ENCODE measurements around the gene NEK10. TPM values are rescaled to one million over a fixed set of nuclear protein-coding genes. Genes with fewer than 3 reads are reported as not detected.

Gene NEK10
- total and polyA plus RNA-seq, 9 of the 15 experiments (the other 6 are each of a cell fraction or from before 2014, with no cell fraction given) = 0.07 TPM; not detected in 8

DNA sequence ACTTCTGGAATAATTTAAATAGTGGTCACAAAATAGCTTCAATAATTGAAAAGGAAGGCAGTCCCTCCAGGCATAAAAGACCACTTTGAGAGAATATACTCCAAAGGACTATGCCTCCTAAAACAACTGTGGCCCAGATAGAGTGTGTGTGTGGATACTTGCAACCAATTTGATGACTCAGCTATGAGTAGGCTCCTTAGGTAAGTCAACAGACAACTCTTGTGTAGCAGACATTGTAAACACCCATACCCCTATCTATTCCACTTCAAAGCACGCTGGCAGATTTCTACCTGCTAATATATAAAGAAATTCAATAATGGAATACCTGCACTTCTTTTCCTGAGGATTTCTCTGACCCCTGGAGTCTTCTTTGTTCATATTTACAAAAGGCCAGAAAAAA, 254.5 kb downstream of the NEK10 start (continued):
- TF ChIP-seq, protein P1, sequence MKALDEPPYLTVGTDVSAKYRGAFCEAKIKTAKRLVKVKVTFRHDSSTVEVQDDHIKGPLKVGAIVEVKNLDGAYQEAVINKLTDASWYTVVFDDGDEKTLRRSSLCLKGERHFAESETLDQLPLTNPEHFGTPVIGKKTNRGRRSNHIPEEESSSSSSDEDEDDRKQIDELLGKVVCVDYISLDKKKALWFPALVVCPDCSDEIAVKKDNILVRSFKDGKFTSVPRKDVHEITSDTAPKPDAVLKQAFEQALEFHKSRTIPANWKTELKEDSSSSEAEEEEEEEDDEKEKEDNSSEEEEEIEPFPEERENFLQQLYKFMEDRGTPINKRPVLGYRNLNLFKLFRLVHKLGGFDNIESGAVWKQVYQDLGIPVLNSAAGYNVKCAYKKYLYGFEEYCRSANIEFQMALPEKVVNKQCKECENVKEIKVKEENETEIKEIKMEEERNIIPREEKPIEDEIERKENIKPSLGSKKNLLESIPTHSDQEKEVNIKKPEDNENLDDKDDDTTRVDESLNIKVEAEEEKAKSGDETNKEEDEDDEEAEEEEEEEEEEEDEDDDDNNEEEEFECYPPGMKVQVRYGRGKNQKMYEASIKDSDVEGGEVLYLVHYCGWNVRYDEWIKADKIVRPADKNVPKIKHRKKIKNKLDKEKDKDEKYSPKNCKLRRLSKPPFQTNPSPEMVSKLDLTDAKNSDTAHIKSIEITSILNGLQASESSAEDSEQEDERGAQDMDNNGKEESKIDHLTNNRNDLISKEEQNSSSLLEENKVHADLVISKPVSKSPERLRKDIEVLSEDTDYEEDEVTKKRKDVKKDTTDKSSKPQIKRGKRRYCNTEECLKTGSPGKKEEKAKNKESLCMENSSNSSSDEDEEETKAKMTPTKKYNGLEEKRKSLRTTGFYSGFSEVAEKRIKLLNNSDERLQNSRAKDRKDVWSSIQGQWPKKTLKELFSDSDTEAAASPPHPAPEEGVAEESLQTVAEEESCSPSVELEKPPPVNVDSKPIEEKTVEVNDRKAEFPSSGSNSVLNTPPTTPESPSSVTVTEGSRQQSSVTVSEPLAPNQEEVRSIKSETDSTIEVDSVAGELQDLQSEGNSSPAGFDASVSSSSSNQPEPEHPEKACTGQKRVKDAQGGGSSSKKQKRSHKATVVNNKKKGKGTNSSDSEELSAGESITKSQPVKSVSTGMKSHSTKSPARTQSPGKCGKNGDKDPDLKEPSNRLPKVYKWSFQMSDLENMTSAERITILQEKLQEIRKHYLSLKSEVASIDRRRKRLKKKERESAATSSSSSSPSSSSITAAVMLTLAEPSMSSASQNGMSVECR (CRISPR knock-in tag; IDR thresholded peaks at IDR 0.05) = no peak

DNA sequence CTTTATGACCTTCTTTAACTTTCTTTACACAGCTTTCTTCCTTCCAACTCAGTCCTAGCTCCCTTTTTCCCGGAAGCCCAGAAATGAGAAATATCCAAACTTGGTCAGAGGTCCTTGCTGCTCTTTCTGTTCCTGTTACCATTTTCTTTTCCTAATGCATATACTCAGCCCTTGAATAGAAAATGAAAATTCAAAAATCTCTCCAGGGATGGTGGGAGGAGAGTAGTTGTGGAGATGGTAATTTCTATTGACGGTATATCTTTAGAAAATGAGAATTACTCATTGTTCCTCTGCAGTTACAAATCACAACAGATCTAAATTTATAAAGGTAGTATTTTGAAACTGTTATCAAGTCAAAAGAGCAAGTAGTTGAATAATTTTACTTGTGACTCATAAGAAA, 255.1 kb downstream of the NEK10 start:
- Histone ChIP-seq H4K20me1 (replicated peaks; ENCODE audit: control insufficient read depth, insufficient read depth, low read length) (no peaks in the 10 kb centered on the region), H3K9ac (ENCODE audit: insufficient read depth in 1 of 2, low read depth in 2 of 2, low read length in 2 of 2) (no peak overlapping the region), H3K36me3 (ENCODE audit: control insufficient read depth, insufficient read depth, low read length) (no peaks in the 10 kb centered on the region), H2AFZ (ENCODE audit: low read depth, low read length) (no peak overlapping the region), H3K4me2 (ENCODE audit: insufficient read depth, low read length) (no peak overlapping the region), H3K9me1 (ENCODE audit: control insufficient read depth, insufficient read depth, low read length) (no peaks in the 10 kb centered on the region), H3K27ac (ENCODE audit: extremely low read depth, low read depth, low read length) (no peak overlapping the region), H3K4me1 (replicated peaks in 1 of 2; ENCODE audit: control insufficient read depth in 2 of 2, insufficient read depth in 2 of 2, low read length in 2 of 2) (no peaks in the 10 kb centered on the region), H3K4me3 (no peak overlapping the region), H3K27me3 (ENCODE audit: control insufficient read depth in 2 of 2, insufficient read depth in 2 of 2, low read length in 2 of 2) (no peaks in the 10 kb centered on the region), H3K79me2 (ENCODE audit: control insufficient read depth, insufficient read depth, low read length) (no peaks in the 10 kb centered on the region), H3K9me3 (replicated peaks; ENCODE audit: control insufficient read depth, insufficient read depth, low read depth, low read length) (no peaks in the 10 kb centered on the region)
- POLR2A ChIA-PET = no interaction called here
- 0% methylated on average over 1 of the region's 2 CpGs for WGBS (ENCODE audit: insufficient coverage, low coverage, missing lambda C conversion rate)
- in situ Hi-C loops (cut with MboI) = no loop called here
- DNase-seq (ENCODE audit: extremely low read depth in 1 of 4, low spot score in 3 of 4) = no peak
- CTCF ChIA-PET (ENCODE audit: low intra/inter-chr PET ratio) = no interaction called here
- no peak for FAIRE-seq
- ATAC-seq = no peak
- no TSS peak for BruUV-seq (replicated peaks)
- intact Hi-C loops (cut with micrococcal nuclease) = no loop called here
- TF ChIP-seq NONO (IDR thresholded peaks at IDR 0.05; ENCODE audit: low read depth in 2 of 2, low read length in 1 of 2) = no peak
- TF ChIP-seq, protein P2, sequence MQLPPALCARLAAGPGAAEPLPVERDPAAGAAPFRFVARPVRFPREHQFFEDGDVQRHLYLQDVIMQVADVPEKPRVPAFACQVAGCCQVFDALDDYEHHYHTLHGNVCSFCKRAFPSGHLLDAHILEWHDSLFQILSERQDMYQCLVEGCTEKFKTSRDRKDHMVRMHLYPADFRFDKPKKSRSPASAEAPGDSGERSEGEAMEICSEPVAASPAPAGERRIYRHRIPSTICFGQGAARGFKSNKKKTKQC (CRISPR knock-in tag; IDR thresholded peaks at IDR 0.05) = no peak
- no peak for TF ChIP-seq STAT5B (CRISPR knock-in tag; IDR thresholded peaks at IDR 0.05)
- TF ChIP-seq ZKSCAN1 (IDR thresholded peaks at IDR 0.05; ENCODE audit: low read depth, low read length) = no peak
- no peak for TF ChIP-seq SMAD2 (IDR thresholded peaks at IDR 0.05; ENCODE audit: low read depth, low read length)
- no peak for TF ChIP-seq FOXK2 (conservative IDR thresholded peaks at IDR 0.05 in 1 of 2, IDR thresholded peaks at IDR 0.05 in 1 of 2; ENCODE audit: low read depth in 2 of 2)
- TF ChIP-seq, protein P3, sequence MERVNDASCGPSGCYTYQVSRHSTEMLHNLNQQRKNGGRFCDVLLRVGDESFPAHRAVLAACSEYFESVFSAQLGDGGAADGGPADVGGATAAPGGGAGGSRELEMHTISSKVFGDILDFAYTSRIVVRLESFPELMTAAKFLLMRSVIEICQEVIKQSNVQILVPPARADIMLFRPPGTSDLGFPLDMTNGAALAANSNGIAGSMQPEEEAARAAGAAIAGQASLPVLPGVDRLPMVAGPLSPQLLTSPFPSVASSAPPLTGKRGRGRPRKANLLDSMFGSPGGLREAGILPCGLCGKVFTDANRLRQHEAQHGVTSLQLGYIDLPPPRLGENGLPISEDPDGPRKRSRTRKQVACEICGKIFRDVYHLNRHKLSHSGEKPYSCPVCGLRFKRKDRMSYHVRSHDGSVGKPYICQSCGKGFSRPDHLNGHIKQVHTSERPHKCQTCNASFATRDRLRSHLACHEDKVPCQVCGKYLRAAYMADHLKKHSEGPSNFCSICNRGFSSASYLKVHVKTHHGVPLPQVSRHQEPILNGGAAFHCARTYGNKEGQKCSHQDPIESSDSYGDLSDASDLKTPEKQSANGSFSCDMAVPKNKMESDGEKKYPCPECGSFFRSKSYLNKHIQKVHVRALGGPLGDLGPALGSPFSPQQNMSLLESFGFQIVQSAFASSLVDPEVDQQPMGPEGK (CRISPR knock-in tag; IDR thresholded peaks at IDR 0.05; ENCODE audit: borderline replicate concordance) = no peak
- TF ChIP-seq CBFA2T2 (conservative IDR thresholded peaks at IDR 0.05) = no peak
- no peak for TF ChIP-seq ZNF232 (CRISPR knock-in tag; IDR thresholded peaks at IDR 0.05)
- TF ChIP-seq IRF2 (CRISPR knock-in tag; IDR thresholded peaks at IDR 0.05) = no peak
- no peak for TF ChIP-seq PPARD (CRISPR knock-in tag; IDR thresholded peaks at IDR 0.05)
- no peak for TF ChIP-seq COPS2 (conservative IDR thresholded peaks at IDR 0.05)
- TF ChIP-seq NFE2L1 (tag; IDR thresholded peaks at IDR 0.05; ENCODE audit: borderline replicate concordance, low read depth) = no peak
- no peak for TF ChIP-seq KLF13 (tag; IDR thresholded peaks at IDR 0.05; ENCODE audit: borderline replicate concordance, low read depth)
